Erythroblast (primary cell): Measurements from ENCODE around the gene CDK14.

ENCODE experiments used
- DNase-seq, 2 experiments: peaks; one replicate each; lab custom pipeline; 2025; lab: John Stamatoyannopoulos, UW
- GATA1 ChIP-seq: IDR thresholded peaks from 2 replicates; pipeline ENCODE4 v1.6.1; 2011; ENCODE audit warnings: low read depth, mild to moderate bottlenecking, control low read depth, low read length, moderate library complexity
- POLR2A ChIP-seq: IDR thresholded peaks from 2 replicates; pipeline ENCODE4 v1.6.1; 2011; ENCODE audit warnings: mild to moderate bottlenecking, low read length

Gene CDK14

GRCh38 chr7:90933041-90933440 is 336.9 kb downstream of the CDK14 start:
- DNase-seq: no peak
- TF ChIP-seq POLR2A: no peak
- no peak for TF ChIP-seq GATA1

- DNase-seq: no peak
- TF ChIP-seq POLR2A (no peak), GATA1 (no peak)
These were observed 337.9 kb downstream of the CDK14 start for GRCh38 chr7:90933984-90934383.

- TF ChIP-seq POLR2A (no peak), GATA1 (no peak)
- DNase-seq: no peak
These were observed 342.2 kb downstream of the CDK14 start for GRCh38 chr7:90938371-90938770.

- DNase-seq: no peak
- TF ChIP-seq POLR2A (no peak), GATA1 (no peak)
These were observed 343.5 kb downstream of the CDK14 start for GRCh38 chr7:90939666-90940065.

- no peak for TF ChIP-seq GATA1
- TF ChIP-seq POLR2A: no peak
- DNase-seq: no peak
These were observed 347.9 kb downstream of the CDK14 start for GRCh38 chr7:90944021-90944420.

GRCh38 chr7:90945104-90945787 is 349.1 kb downstream of the CDK14 start:
- no peak for TF ChIP-seq POLR2A
- no peak for TF ChIP-seq GATA1
- no peak for DNase-seq

- no peak for TF ChIP-seq GATA1
- no peak for TF ChIP-seq POLR2A
- no peak for DNase-seq
These were observed 350.8 kb downstream of the CDK14 start for GRCh38 chr7:90946730-90947501.

- DNase-seq: no peak
These were observed 352.0 kb downstream of the CDK14 start for GRCh38 chr7:90948085-90948484.

GRCh38 chr7:90951229-90951628 is 355.1 kb downstream of the CDK14 start:
- TF ChIP-seq POLR2A (no peak), GATA1 (no peak)
- DNase-seq: no peak

More at GRCh38 chr7:90948085-90948484, 352.0 kb downstream of the CDK14 start:
- TF ChIP-seq GATA1 (no peak), POLR2A (no peak)

GRCh38 chr7:90951986-90952954 is 356.1 kb downstream of the CDK14 start:
- DNase-seq: no peak
- TF ChIP-seq POLR2A (no peak), GATA1 (no peak)

GRCh38 chr7:90955641-90956207 is 359.6 kb downstream of the CDK14 start:
- DNase-seq: no peak
- TF ChIP-seq GATA1 (no peak), POLR2A (no peak)

GRCh38 chr7:90957883-90958282 is 361.8 kb downstream of the CDK14 start:
- DNase-seq: no peak
- no peak for TF ChIP-seq GATA1
- TF ChIP-seq POLR2A: no peak

- no peak for TF ChIP-seq POLR2A
- TF ChIP-seq GATA1: no peak
- no peak for DNase-seq
These were observed 362.5 kb downstream of the CDK14 start for GRCh38 chr7:90958647-90959046.

- no peak for DNase-seq
- TF ChIP-seq POLR2A (no peak), GATA1 (no peak)
These were observed 365.1 kb downstream of the CDK14 start for GRCh38 chr7:90961037-90961725.
